ENCODE results near the gene SLC27A1. TPM values are rescaled to one million over a fixed set of nuclear protein-coding genes. Genes with fewer than 3 reads are reported as not detected.

The SLC27A1 gene
- total and polyA plus RNA-seq, 9 of the 15 experiments (the other 6 are each of a cell fraction or from before 2014, with no cell fraction given), result 0.06 to 3.0 (median 1.1) TPM

DNA sequence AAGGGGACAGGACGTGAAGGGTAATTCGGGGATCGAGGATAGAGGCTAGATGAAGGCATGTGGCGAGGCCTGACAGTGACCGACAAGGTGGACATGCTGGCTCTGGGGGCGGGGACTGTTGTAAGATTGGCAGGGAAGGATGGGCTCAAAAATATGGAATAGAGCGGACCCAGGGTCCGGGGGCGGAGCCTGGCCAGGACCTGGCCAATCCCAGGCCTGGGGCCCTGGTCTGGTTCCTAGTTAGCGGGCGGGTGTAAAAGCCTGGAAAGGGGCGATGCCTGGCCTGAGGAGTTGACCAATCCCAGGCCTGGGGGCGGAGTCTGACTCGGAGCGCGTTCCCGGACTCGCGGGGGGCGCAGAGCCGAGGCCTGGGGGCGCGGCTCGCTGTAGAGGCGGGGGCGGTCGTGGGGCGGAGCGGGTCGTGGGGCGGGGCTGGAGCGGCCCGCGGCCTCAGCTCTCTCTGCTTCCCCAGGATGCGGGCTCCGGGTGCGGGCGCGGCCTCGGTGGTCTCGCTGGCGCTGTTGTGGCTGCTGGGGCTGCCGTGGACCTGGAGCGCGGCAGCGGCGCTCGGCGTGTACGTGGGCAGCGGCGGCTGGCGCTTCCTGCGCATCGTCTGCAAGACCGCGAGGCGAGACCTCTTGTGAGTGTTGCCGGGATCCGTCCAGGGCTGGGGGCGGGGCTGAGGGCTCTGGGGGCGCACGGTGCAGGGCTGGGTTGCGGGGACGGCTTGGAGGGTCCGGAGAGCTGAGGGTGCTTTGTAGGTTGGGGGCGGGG is at the start of gene SLC27A1 (continued):
- TF ChIP-seq, protein P1, sequence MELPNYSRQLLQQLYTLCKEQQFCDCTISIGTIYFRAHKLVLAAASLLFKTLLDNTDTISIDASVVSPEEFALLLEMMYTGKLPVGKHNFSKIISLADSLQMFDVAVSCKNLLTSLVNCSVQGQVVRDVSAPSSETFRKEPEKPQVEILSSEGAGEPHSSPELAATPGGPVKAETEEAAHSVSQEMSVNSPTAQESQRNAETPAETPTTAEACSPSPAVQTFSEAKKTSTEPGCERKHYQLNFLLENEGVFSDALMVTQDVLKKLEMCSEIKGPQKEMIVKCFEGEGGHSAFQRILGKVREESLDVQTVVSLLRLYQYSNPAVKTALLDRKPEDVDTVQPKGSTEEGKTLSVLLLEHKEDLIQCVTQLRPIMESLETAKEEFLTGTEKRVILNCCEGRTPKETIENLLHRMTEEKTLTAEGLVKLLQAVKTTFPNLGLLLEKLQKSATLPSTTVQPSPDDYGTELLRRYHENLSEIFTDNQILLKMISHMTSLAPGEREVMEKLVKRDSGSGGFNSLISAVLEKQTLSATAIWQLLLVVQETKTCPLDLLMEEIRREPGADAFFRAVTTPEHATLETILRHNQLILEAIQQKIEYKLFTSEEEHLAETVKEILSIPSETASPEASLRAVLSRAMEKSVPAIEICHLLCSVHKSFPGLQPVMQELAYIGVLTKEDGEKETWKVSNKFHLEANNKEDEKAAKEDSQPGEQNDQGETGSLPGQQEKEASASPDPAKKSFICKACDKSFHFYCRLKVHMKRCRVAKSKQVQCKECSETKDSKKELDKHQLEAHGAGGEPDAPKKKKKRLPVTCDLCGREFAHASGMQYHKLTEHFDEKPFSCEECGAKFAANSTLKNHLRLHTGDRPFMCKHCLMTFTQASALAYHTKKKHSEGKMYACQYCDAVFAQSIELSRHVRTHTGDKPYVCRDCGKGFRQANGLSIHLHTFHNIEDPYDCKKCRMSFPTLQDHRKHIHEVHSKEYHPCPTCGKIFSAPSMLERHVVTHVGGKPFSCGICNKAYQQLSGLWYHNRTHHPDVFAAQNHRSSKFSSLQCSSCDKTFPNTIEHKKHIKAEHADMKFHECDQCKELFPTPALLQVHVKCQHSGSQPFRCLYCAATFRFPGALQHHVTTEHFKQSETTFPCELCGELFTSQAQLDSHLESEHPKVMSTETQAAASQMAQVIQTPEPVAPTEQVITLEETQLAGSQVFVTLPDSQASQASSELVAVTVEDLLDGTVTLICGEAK (IDR thresholded peaks at IDR 0.05), result no peak
- TF ChIP-seq, protein P1 (CRISPR knock-in tag; IDR thresholded peaks at IDR 0.05), result no peak
- no peak for TF ChIP-seq ZFP1 (CRISPR knock-in tag; IDR thresholded peaks at IDR 0.05)
- no peak for TF ChIP-seq ZNF431 (CRISPR knock-in tag; IDR thresholded peaks at IDR 0.05)
- no peak for TF ChIP-seq WHSC1 (IDR thresholded peaks at IDR 0.05; ENCODE audit: low read length)
- TF ChIP-seq, protein P2, sequence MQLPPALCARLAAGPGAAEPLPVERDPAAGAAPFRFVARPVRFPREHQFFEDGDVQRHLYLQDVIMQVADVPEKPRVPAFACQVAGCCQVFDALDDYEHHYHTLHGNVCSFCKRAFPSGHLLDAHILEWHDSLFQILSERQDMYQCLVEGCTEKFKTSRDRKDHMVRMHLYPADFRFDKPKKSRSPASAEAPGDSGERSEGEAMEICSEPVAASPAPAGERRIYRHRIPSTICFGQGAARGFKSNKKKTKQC (CRISPR knock-in tag; IDR thresholded peaks at IDR 0.05), result no peak
- TF ChIP-seq SP2 (IDR thresholded peaks at IDR 0.05; ENCODE audit: extremely low read depth, low read depth, low read length, poor library complexity, severe bottlenecking), result peak; percentile 22
- TF ChIP-seq ZNF146 (CRISPR knock-in tag; IDR thresholded peaks at IDR 0.05; ENCODE audit: unreplicated experiment), result no peak
- peak in 1 of 2 experiments; percentile 74; a peak in 1 of 4 replicates for TF ChIP-seq SRF (CRISPR knock-in tag; IDR thresholded peaks at IDR 0.05)
- no peak for TF ChIP-seq COPS2 (conservative IDR thresholded peaks at IDR 0.05)
- TF ChIP-seq, protein P3, sequence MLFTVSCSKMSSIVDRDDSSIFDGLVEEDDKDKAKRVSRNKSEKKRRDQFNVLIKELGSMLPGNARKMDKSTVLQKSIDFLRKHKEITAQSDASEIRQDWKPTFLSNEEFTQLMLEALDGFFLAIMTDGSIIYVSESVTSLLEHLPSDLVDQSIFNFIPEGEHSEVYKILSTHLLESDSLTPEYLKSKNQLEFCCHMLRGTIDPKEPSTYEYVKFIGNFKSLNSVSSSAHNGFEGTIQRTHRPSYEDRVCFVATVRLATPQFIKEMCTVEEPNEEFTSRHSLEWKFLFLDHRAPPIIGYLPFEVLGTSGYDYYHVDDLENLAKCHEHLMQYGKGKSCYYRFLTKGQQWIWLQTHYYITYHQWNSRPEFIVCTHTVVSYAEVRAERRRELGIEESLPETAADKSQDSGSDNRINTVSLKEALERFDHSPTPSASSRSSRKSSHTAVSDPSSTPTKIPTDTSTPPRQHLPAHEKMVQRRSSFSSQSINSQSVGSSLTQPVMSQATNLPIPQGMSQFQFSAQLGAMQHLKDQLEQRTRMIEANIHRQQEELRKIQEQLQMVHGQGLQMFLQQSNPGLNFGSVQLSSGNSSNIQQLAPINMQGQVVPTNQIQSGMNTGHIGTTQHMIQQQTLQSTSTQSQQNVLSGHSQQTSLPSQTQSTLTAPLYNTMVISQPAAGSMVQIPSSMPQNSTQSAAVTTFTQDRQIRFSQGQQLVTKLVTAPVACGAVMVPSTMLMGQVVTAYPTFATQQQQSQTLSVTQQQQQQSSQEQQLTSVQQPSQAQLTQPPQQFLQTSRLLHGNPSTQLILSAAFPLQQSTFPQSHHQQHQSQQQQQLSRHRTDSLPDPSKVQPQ (CRISPR knock-in tag; IDR thresholded peaks at IDR 0.05; ENCODE audit: borderline replicate concordance), result no peak
- TF ChIP-seq ZNF124 (CRISPR knock-in tag; IDR thresholded peaks at IDR 0.05), result no peak
- TF ChIP-seq, protein P4, sequence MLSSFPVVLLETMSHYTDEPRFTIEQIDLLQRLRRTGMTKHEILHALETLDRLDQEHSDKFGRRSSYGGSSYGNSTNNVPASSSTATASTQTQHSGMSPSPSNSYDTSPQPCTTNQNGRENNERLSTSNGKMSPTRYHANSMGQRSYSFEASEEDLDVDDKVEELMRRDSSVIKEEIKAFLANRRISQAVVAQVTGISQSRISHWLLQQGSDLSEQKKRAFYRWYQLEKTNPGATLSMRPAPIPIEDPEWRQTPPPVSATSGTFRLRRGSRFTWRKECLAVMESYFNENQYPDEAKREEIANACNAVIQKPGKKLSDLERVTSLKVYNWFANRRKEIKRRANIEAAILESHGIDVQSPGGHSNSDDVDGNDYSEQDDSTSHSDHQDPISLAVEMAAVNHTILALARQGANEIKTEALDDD (IDR thresholded peaks at IDR 0.05), result peak; percentile 60; the same call in 1 of the 2 replicates
- TF ChIP-seq OTX1 (CRISPR knock-in tag; IDR thresholded peaks at IDR 0.05), result peak; percentile 97
